Gastroesophageal sphincter (tissue), 4 donors: Measurements from ENCODE around the gene LRIG1. TPM values are rescaled to one million over a fixed set of nuclear protein-coding genes. Genes with fewer than 3 reads are reported as not detected.

ENCODE experiments used
- ATAC-seq: fragments of 150-250 bp; one replicate; pipeline ENCODE4 v1.9.1; 2016; ENCODE audit warnings: mild to moderate bottlenecking, moderate library complexity
- H3K27ac ChIP-seq, 4 donors: fragments of 200-600 bp; sonication (generic) in 3 of 4; 1 replicate in 3 of 4; 2 replicates in 1 of 4; pipeline ENCODE4 v1.5.1; 2016 to 2019
- H3K27me3 ChIP-seq: fragments of 200-600 bp; sonication (generic); one replicate; pipeline ENCODE4 v1.5.1; 2019
- H3K36me3 ChIP-seq, 2 donors: fragments of 200-600 bp; sonication (generic); one replicate each; pipeline ENCODE4 v1.5.1; 2019; ENCODE audit warnings: control low read depth in 1 of 2
- H3K4me1 ChIP-seq, 3 donors: fragments of 200-600 bp; sonication (generic); 1 replicate in 2 of 3; 2 replicates in 1 of 3; pipeline ENCODE4 v1.5.1; 2016 to 2019; ENCODE audit warnings: control low read depth in 2 of 3
- H3K4me3 ChIP-seq, 2 donors: fragments of 200-600 bp; sonication (generic); one replicate each; pipeline ENCODE4 v1.5.1; 2019; ENCODE audit warnings: mild to moderate bottlenecking in 1 of 2, moderate library complexity in 1 of 2
- H3K9me3 ChIP-seq, 3 donors: fragments of 200-600 bp; sonication (generic); one replicate each; pipeline ENCODE4 v1.5.1; 2017 to 2019; ENCODE audit warnings: control low read depth in 2 of 3
- EP300 ChIP-seq: sonication (generic); formaldehyde crosslinking; IDR thresholded peaks from one replicate; pipeline ENCODE4 v1.6.1; 2017; ENCODE audit warnings: antibody characterized with exemption, mild to moderate bottlenecking
- POLR2A ChIP-seq, 2 donors: fragments of 450-650 bp; IDR thresholded peaks; one replicate each; pipeline ENCODE4 v1.6.1; 2017; ENCODE audit warnings: antibody characterized with exemption in 2 of 2, mild to moderate bottlenecking in 2 of 2, moderate library complexity in 1 of 2
- POLR2AphosphoS5 ChIP-seq: sonication (generic); formaldehyde crosslinking; IDR thresholded peaks from one replicate; pipeline ENCODE4 v1.6.1; 2017; ENCODE audit warnings: antibody characterized with exemption
- WGBS, 2 donors: methylation state at CpG; one replicate each; pipeline ENCODE4 v1.1.5; 2018; ENCODE audit warnings: low coverage in 1 of 2; 5-methylcytosine and 5-hydroxymethylcytosine counted together
- total RNA-seq, 4 donors: library from RNA; depleted of rRNA; stranded (reverse); fragments of >200 nt; gene quantifications; one replicate each; pipeline ENCODE4 v1.1.0, GENCODE V29; 2016
- TF ChIP-seq, protein P1 (sequence below), 4 experiments: fragments of 200-600 bp in 2 of 4; fragments of 450-650 bp in 2 of 4; sonication (generic) in 1 of 4; IDR thresholded peaks; one replicate each; pipeline ENCODE4 v1.5.1; 2017 to 2019; ENCODE audit warnings: antibody characterized with exemption in 4 of 4, mild to moderate bottlenecking in 2 of 4, moderate library complexity in 2 of 4

LRIG1 gene
- total RNA-seq, 4 donors from 2014 or later = 104 to 217 (median 157) TPM

DNA sequence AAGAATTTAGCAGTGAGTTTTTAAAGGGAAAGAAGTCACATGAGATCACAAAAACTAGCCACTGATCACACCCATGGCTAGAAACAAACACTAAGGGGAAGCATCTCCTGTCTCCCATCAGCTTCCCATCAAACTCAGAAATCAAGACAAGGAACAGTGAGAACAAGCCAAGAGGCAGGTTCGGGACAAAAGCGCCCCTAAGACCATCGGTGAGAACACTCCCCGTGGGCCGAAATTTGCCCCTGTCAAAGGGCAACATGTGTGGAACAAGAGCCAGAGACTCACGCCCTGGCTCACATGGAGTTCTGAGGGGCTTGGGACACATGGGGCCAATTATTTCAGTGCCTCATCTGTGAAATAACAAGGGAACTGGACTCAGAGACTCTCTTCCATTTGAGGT is 49.1 kb downstream of the LRIG1 start:
- peaks cover 45 to 100% (median 56%) of the 10 kb centered on the region in 3 donors for H3K4me1 ChIP-seq
- no peak for ATAC-seq
- no peak overlapping the region for H3K4me3 ChIP-seq
- peaks cover 0 to 10% of the 10 kb centered on the region in 2 donors for H3K36me3 ChIP-seq
- H3K9me3 ChIP-seq = no peaks in the 10 kb centered on the region
- no peak for TF ChIP-seq POLR2AphosphoS5
- TF ChIP-seq POLR2A (IDR thresholded peaks at IDR 0.05) = no peak
- TF ChIP-seq, protein P1, sequence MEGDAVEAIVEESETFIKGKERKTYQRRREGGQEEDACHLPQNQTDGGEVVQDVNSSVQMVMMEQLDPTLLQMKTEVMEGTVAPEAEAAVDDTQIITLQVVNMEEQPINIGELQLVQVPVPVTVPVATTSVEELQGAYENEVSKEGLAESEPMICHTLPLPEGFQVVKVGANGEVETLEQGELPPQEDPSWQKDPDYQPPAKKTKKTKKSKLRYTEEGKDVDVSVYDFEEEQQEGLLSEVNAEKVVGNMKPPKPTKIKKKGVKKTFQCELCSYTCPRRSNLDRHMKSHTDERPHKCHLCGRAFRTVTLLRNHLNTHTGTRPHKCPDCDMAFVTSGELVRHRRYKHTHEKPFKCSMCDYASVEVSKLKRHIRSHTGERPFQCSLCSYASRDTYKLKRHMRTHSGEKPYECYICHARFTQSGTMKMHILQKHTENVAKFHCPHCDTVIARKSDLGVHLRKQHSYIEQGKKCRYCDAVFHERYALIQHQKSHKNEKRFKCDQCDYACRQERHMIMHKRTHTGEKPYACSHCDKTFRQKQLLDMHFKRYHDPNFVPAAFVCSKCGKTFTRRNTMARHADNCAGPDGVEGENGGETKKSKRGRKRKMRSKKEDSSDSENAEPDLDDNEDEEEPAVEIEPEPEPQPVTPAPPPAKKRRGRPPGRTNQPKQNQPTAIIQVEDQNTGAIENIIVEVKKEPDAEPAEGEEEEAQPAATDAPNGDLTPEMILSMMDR (IDR thresholded peaks at IDR 0.05) = no peak
- TF ChIP-seq EP300 = no peak
- no peaks in the 10 kb centered on the region for H3K27me3 ChIP-seq
- 47% methylated on average over 6 of the region's 6 CpGs; no CpG with 5 or more reads in 1 of the 2 donors for WGBS, 2 donors
- peak overlapping the region; percentile 79 to 83 (median 80) for H3K27ac ChIP-seq

DNA sequence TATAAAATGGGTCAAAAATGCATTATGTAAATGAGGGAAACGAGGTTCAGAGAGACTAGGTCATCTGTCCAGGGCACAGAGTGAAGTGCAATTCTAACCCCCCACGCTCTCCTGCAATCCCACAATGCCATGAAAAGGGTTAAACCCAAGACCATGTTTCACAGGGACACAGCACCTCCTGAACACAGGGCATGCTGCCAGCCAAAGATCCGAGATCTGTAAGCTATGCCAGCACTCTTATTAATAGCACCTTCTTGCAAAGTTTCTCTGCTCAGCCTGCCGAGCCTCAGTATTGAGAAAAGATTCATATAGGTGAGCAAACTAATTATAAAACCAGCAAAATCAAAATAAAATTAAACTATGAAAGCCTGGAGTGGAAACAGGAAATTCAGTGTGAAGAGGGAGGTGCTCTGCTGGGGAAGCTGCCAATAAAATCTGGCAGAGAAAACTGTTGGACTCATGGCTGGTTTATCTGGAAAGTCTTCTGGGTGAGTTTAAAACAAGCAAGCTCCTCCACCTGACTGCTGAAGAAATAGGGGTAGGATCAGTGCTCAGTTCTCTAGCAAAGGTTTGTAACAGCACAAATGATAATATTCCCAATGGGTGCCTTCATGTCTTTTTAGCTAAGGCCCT is 50.3 kb downstream of the LRIG1 start:
- TF ChIP-seq, protein P1 (IDR thresholded peaks at IDR 0.05) = no peak
- TF ChIP-seq EP300 = no peak
- no peak for TF ChIP-seq POLR2A (IDR thresholded peaks at IDR 0.05)
- peak; percentile 61 for TF ChIP-seq POLR2AphosphoS5
- peaks cover 45 to 100% (median 56%) of the 10 kb centered on the region in 3 donors for H3K4me1 ChIP-seq

DNA sequence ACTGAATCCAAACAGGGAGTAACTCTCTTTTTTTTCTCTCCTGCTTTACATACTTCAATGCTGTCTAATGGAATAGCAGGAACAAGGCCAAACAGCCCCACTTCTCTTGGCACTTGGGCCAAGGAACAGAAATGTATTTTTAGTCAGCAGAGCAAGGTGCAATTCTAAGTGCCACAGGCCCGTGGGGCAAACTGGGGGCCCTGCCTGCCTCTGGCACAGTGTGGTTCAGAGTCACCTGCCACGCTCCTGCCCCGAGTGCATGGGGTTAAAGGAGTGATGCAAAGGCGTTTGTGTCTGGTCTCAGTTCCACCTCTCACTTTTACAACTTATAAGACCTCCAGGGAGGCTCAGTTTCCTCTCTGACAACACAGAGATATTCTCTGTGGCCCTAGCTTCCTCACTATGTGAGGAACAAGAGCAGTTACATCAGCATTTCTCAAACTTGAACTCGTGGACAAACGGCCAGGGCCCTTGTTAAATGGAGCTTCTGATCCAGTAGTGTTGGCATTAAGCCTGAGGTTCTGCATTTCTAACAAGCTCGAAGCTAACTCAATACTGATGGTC is 51.3 kb downstream of the LRIG1 start:
- H3K9me3 ChIP-seq = no peaks in the 10 kb centered on the region
- peak; percentile 52 for ATAC-seq
- TF ChIP-seq, protein P1 (IDR thresholded peaks at IDR 0.05) = no peak
- peak; percentile 85 for TF ChIP-seq POLR2AphosphoS5
- TF ChIP-seq POLR2A (IDR thresholded peaks at IDR 0.05) = no peak
- TF ChIP-seq EP300 = no peak
- peaks cover 40 to 100% (median 53%) of the 10 kb centered on the region in 3 donors for H3K4me1 ChIP-seq
- peak overlapping the region; percentile 64 to 83 (median 80) for H3K27ac ChIP-seq
- H3K27me3 ChIP-seq = no peaks in the 10 kb centered on the region
- no peaks in the 10 kb centered on the region for H3K36me3 ChIP-seq
- H3K4me3 ChIP-seq = no peak overlapping the region
- 56 to 67% methylated on average over 1 to 4 of the region's 7 CpGs for WGBS, 2 donors

More for the DNA sequence above, 50.3 kb downstream of the LRIG1 start:
- WGBS, 2 donors = 10 to 20% methylated on average over 1 to 4 of the region's 4 CpGs
- no peaks in the 10 kb centered on the region for H3K9me3 ChIP-seq
- ATAC-seq = peak; percentile 51
- H3K4me3 ChIP-seq = peak overlapping the region in 1 of 2 donors; percentile 20
- peak overlapping the region; percentile 79 to 83 (median 80) for H3K27ac ChIP-seq
- no peaks in the 10 kb centered on the region for H3K27me3 ChIP-seq
- H3K36me3 ChIP-seq = peaks cover 0 to 2% of the 10 kb centered on the region in 2 donors

DNA sequence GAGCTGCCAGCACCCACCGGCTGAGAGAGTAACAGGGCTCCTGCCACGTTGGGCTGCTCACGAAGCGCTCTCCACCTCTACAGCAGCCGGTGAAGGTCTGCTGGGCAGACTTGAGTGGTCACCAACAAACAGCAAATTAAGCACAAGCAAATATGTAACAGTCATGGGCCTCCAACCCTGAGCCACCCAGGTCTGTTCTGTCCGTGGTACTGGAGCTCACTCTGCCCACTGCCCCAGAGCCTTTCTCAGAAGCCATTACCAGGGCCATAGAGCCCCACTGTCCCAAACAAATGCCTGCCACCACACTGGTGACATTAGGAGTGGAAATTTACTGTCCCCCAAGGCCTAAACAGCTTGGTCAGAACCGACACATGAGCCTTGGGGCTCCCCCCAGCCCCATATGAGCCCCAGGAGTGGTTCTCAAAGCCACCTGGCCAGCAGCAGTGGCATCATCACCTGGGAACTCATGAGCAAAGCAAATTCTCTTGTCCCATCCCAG is 56.6 kb downstream of the LRIG1 start:
- ATAC-seq = no peak
- Histone ChIP-seq H3K4me1 (peaks cover 20 to 98% (median 31%) of the 10 kb centered on the region in 3 donors), H3K9me3 (no peaks in the 10 kb centered on the region), H3K27ac (peak overlapping the region in 3 of 4 donors; percentile 68 to 75 (median 69)), H3K4me3 (no peak overlapping the region), H3K27me3 (no peaks in the 10 kb centered on the region), H3K36me3 (peaks cover 0 to 6% of the 10 kb centered on the region in 2 donors)
- no peak for TF ChIP-seq POLR2A (IDR thresholded peaks at IDR 0.05)
- TF ChIP-seq, protein P1 (IDR thresholded peaks at IDR 0.05) = no peak
- 83% methylated on average over 1 to 2 of the region's 7 CpGs for WGBS, 2 donors
